Endodermal cell (in vitro differentiated cells): ENCODE data around the gene LRRC19. TPM values are rescaled to one million over a fixed set of nuclear protein-coding genes. Genes with fewer than 3 reads are reported as not detected.

Source experiments
- DNase-seq: peaks from one replicate; pipeline ENCODE4 v3.0.0-alpha.2; 2017
- H3K27ac ChIP-seq: 2 replicates; pipeline ENCODE4 v1.5.1; 2013; ENCODE audit warnings: mild to moderate bottlenecking, low read depth, low read length, moderate library complexity
- H3K27me3 ChIP-seq: 2 replicates; pipeline ENCODE4 v1.6.1; 2013; ENCODE audit warnings: mild to moderate bottlenecking, low read length, moderate library complexity; ENCODE audit not compliant: insufficient read depth, control insufficient read depth, poor library complexity, severe bottlenecking
- H3K36me3 ChIP-seq: 2 replicates; pipeline ENCODE4 v1.7.0; 2013; ENCODE audit warnings: mild to moderate bottlenecking, low read length, moderate library complexity; ENCODE audit not compliant: control insufficient read depth, insufficient read depth
- H3K4me1 ChIP-seq: one replicate; pipeline ENCODE4 v1.7.0; 2013; ENCODE audit warnings: low read length; ENCODE audit not compliant: control insufficient read depth, insufficient read depth
- H3K4me3 ChIP-seq: 2 replicates; pipeline ENCODE4 v1.5.1; 2013; ENCODE audit warnings: mild to moderate bottlenecking, low read length, moderate library complexity
- H3K9ac ChIP-seq: 2 replicates; pipeline ENCODE4 v1.6.1; 2013; ENCODE audit warnings: mild to moderate bottlenecking, low read length, moderate library complexity; ENCODE audit not compliant: poor library complexity, severe bottlenecking; ENCODE audit errors: extremely low read depth
- H3K9me3 ChIP-seq: 2 replicates; pipeline ENCODE4 v1.6.1; 2013; ENCODE audit warnings: mild to moderate bottlenecking, low read length, moderate library complexity; ENCODE audit not compliant: control insufficient read depth
- H3K27ac Mint-ChIP-seq: 2 replicates; pipeline ENCODE4 v1.8.0; 2020; ENCODE audit warnings: mixed read lengths
- H3K27me3 Mint-ChIP-seq: 2 replicates; pipeline ENCODE4 v1.8.0; 2021; ENCODE audit warnings: mild to moderate bottlenecking, mixed read lengths; ENCODE audit not compliant: insufficient read depth
- H3K36me3 Mint-ChIP-seq: 2 replicates; pipeline ENCODE4 v1.8.0; 2020; ENCODE audit warnings: low read depth, mixed read lengths
- H3K4me1 Mint-ChIP-seq: 2 replicates; pipeline ENCODE4 v1.8.0; 2020; ENCODE audit warnings: mixed read lengths
- H3K4me3 Mint-ChIP-seq: 2 replicates; pipeline ENCODE4 v1.8.0; 2020; ENCODE audit warnings: mild to moderate bottlenecking, moderate library complexity, mixed read lengths
- H3K9me3 Mint-ChIP-seq: 2 replicates; pipeline ENCODE4 v1.8.0; 2020; ENCODE audit warnings: mild to moderate bottlenecking, mixed read lengths
- CTCF ChIP-seq: fragments of 200-600 bp; sonication (generic); conservative IDR thresholded peaks from 2 replicates; pipeline ENCODE4 v1.5.0; 2021; ENCODE audit warnings: antibody characterized with exemption, mild to moderate bottlenecking
- WGBS, 2 experiments: methylation state at CpG; one replicate each; pipeline versions ENCODE4 v1.1.5 to v1.1.7; 2013; ENCODE audit warnings: missing lambda C conversion rate in 2 of 2, mixed read lengths in 1 of 2; ENCODE audit not compliant: insufficient coverage in 1 of 2, insufficient read length in 1 of 2; 5-methylcytosine and 5-hydroxymethylcytosine counted together
- total RNA-seq, 2 donors: library from RNA; stranded (reverse); fragmentation: NEBNext Ultra II Directional in 1 of 2; extraction: Animal tissue kit (Norgen Biotek cat#: 25700) in 1 of 2; gene quantifications; 2 replicates in 1 of 2; 3 replicates in 1 of 2; pipeline ENCODE4 v1.2.1, GENCODE V29; 2021

The LRRC19 gene
- total RNA-seq, 2 donors from 2014 or later = not detected

DNA sequence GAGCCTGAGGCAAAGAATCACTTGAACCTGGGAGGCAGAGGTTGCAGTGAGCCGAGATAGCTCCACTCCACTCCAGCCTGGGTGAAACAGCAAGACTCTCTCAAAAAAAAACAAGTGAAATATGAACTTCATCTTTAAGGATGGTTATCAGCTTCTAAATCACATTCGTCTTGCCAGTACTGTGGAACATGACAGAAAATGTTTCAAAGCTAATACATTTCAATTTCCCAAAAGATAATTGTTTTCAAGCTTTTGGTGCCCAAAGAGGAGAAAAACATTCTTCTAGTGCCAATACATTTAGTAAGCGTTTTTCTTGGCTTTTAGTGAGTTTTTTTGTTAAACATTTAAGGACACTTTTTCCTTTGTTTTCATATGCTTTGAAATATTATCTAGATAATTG lies 53.7 kb downstream of the LRRC19 start:
- Histone ChIP-seq H3K36me3 (no peaks in the 10 kb centered on the region), H3K9me3 (no peaks in the 10 kb centered on the region), H3K27me3 (no peaks in the 10 kb centered on the region), H3K4me3 (no peak overlapping the region), H3K4me1 (no peaks in the 10 kb centered on the region), H3K27ac (no peak overlapping the region), H3K9ac (no peak overlapping the region)
- WGBS, 2 experiments = 83 to 85% methylated on average over 2 of the region's 3 CpGs
- Mint-ChIP-seq H3K9me3 (no peaks in the 10 kb centered on the region), H3K27ac (no peak overlapping the region), H3K36me3 (no peaks in the 10 kb centered on the region), H3K4me1 (peaks cover 15% of the 10 kb centered on the region), H3K27me3 (no peaks in the 10 kb centered on the region), H3K4me3 (no peak overlapping the region)
- no peak for TF ChIP-seq CTCF
- no peak for DNase-seq

- no peaks in the 10 kb centered on the region for H3K36me3 ChIP-seq
- no peaks in the 10 kb centered on the region for H3K9me3 ChIP-seq
- TF ChIP-seq CTCF = no peak
- no peaks in the 10 kb centered on the region for H3K27me3 ChIP-seq
- no peak overlapping the region for H3K4me3 ChIP-seq
- Mint-ChIP-seq H3K27me3 (no peaks in the 10 kb centered on the region), H3K36me3 (peaks cover under 1% of the 10 kb centered on the region), H3K4me1 (peaks cover 18% of the 10 kb centered on the region), H3K4me3 (no peak overlapping the region), H3K27ac (no peak overlapping the region), H3K9me3 (no peaks in the 10 kb centered on the region)
- WGBS, 2 experiments = 90% methylated on average over 1 of the region's 1 CpG; no CpG with 5 or more reads in 1 of the 2 experiments
- H3K4me1 ChIP-seq = no peaks in the 10 kb centered on the region
- DNase-seq = no peak
- no peak overlapping the region for H3K27ac ChIP-seq
- H3K9ac ChIP-seq = no peak overlapping the region
Observed at GRCh38 chr9:26950521-26950920, 55.0 kb downstream of the LRRC19 start.

GRCh38 chr9:26949637-26950069 lies 55.8 kb downstream of the LRRC19 start:
- Histone ChIP-seq H3K4me1 (no peaks in the 10 kb centered on the region), H3K27ac (no peak overlapping the region), H3K9ac (no peak overlapping the region), H3K27me3 (no peaks in the 10 kb centered on the region), H3K36me3 (no peaks in the 10 kb centered on the region), H3K4me3 (no peak overlapping the region), H3K9me3 (no peaks in the 10 kb centered on the region)
- Mint-ChIP-seq H3K9me3 (no peaks in the 10 kb centered on the region), H3K4me3 (no peak overlapping the region), H3K27ac (no peak overlapping the region), H3K4me1 (peaks cover 15% of the 10 kb centered on the region), H3K27me3 (no peaks in the 10 kb centered on the region), H3K36me3 (peaks cover 2% of the 10 kb centered on the region)
- WGBS, 2 experiments = 82 to 87% methylated on average over 4 to 6 of the region's 6 CpGs
- no peak for DNase-seq
- TF ChIP-seq CTCF = no peak
